Stomach smooth muscle (tissue), 2 donors: ENCODE data around the gene OFD1.

ENCODE experiments used
- H3K27ac ChIP-seq: one replicate; pipeline ENCODE4 v1.7.0; 2013; ENCODE audit warnings: mild to moderate bottlenecking, low read length, inconsistent platforms
- H3K27me3 ChIP-seq, 2 donors: one replicate each; pipeline ENCODE4 v1.7.0; 2013; ENCODE audit warnings: low read length in 2 of 2; ENCODE audit not compliant: insufficient read depth in 2 of 2, control insufficient read depth in 1 of 2
- H3K36me3 ChIP-seq, 2 donors: one replicate each; pipeline ENCODE4 v1.7.0; 2013; ENCODE audit warnings: low read length in 2 of 2; ENCODE audit not compliant: control insufficient read depth in 2 of 2, insufficient read depth in 2 of 2
- H3K4me1 ChIP-seq: one replicate; pipeline ENCODE4 v1.7.0; 2013; ENCODE audit warnings: low read length; ENCODE audit not compliant: control insufficient read depth, insufficient read depth
- H3K4me3 ChIP-seq, 2 donors: one replicate each; pipeline ENCODE4 v1.7.0; 2013; ENCODE audit warnings: low read length in 2 of 2
- H3K9ac ChIP-seq, 2 donors: one replicate each; pipeline ENCODE4 v1.7.0; 2013; ENCODE audit warnings: low read length in 2 of 2, mild to moderate bottlenecking in 1 of 2
- H3K9me3 ChIP-seq, 2 donors: one replicate each; pipeline ENCODE4 v1.7.0; 2013; ENCODE audit warnings: low read length in 2 of 2; ENCODE audit not compliant: control insufficient read depth in 2 of 2
- donor health status: healthy.
- donor health status: Pancreatic carcinoma.

OFD1 gene

DNA sequence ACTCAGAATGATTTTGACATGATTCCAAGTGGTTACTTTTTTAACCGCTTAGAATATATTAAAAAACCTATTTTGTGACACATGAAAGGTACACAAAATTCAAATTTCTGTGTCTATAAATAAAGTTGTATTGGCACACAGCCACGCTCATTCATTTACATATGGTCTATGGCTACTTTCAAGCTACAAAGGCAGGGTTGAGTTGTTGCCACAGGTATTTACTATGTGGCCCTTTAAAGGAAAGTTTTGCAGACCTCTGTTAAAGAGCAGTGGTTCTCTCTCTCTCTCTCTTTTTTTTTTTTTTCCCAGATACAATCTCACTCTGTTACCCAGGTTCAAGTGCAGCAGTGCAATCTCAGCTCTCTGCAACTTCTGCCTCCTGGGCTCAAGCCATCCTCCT lies 59.3 kb downstream of the OFD1 start:
- Histone ChIP-seq H3K9ac (no peak overlapping the region), H3K4me3 (no peak overlapping the region), H3K4me1 (no peaks in the 10 kb centered on the region), H3K36me3 (no peaks in the 10 kb centered on the region), H3K27ac (no peak overlapping the region), H3K9me3 (no peaks in the 10 kb centered on the region), H3K27me3 (peaks cover 0 to 12% of the 10 kb centered on the region in 2 donors)

DNA sequence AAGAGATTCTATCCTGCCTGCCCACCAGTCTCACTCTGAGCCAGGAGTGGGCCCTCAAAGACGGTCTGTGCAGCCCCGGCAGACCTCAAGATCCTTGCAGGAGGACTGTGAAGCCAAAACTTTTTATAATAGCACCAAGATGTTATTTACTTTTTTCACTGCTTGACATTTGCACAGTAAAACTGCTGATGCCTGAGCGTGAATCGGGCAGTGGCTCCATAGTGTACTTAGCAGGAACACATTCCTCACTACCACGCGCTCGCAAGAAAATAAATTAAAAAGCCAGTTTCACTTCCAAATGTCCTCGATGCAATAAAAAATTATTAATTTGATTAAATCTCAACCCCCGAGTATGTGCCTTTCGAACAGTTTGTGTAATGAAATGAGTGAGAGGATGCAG lies 59.9 kb downstream of the OFD1 start:
- Histone ChIP-seq H3K27ac (no peak overlapping the region), H3K9ac (no peak overlapping the region), H3K27me3 (peaks cover 0 to 13% of the 10 kb centered on the region in 2 donors), H3K4me1 (no peaks in the 10 kb centered on the region), H3K9me3 (no peaks in the 10 kb centered on the region), H3K4me3 (no peak overlapping the region), H3K36me3 (no peaks in the 10 kb centered on the region)

DNA sequence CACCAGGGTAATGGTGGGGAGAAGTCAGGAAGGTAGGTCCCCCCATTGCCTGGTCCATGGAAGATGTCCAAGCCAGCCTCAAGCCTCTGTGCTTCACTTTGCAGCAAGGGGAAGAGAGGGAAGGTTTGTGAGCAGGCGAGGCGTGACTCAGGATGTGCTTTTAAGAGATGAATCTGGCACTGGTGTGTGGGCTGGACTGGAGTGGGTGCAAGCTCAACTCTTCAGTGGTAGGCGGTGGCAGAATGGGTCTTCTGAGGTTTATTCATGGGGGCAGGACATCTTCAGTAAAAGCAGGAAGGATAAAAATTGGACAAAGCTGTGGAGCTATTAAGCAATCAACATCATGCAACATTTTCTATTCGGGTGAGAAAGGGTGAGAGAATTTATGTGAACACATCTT lies 63.0 kb downstream of the OFD1 start:
- Histone ChIP-seq H3K4me3 (no peak overlapping the region), H3K36me3 (no peaks in the 10 kb centered on the region), H3K27me3 (peaks cover 0 to 16% of the 10 kb centered on the region in 2 donors), H3K4me1 (no peaks in the 10 kb centered on the region), H3K9ac (no peak overlapping the region), H3K9me3 (peaks cover 0 to 8% of the 10 kb centered on the region in 2 donors), H3K27ac (no peak overlapping the region)

DNA sequence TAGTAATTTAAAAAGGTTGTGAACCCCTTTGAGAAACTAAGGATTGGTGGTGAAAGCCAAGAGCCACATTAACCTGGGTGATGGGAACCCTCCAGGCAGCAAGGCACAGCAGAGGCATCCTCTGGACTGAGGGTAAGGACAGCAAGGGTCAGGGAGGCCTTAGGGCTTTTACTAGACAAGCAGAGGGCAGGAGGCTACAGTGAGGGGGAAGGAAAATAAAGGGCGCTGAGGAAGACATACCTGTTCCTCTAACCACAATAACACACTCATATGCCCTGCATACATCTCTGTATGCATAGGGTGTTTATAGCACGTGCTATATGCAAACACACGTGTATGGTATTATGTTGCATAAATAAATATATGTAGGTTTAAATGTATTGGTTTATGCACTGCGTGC lies 63.6 kb downstream of the OFD1 start:
- H3K4me1 ChIP-seq = no peaks in the 10 kb centered on the region
- no peaks in the 10 kb centered on the region for H3K36me3 ChIP-seq
- H3K27me3 ChIP-seq = peaks cover 0 to 19% of the 10 kb centered on the region in 2 donors

DNA sequence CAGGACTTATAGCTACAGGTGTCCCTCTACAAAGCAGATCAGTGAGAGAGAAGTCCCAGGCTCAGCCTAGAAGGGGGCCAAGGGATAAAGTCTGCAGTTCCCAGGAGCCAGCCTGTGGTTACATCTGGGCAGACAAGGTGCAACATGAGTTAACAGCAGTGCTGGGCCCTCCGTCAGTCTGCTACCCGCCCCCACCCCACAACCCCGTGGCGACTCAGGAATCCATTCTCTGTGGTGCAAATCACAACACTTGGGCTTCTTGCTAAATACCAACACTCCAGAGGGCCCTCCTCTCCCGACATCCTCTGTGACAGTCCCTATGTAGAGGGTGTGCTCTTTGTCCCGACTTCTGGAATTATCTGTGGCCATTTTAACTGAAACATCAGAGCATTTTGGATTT lies 68.6 kb downstream of the OFD1 start:
- H3K9ac ChIP-seq = no peak overlapping the region
- H3K9me3 ChIP-seq = peaks cover 0 to 8% of the 10 kb centered on the region in 2 donors
- no peaks in the 10 kb centered on the region for H3K36me3 ChIP-seq
- no peaks in the 10 kb centered on the region for H3K4me1 ChIP-seq
- H3K27me3 ChIP-seq = peaks cover 0 to 9% of the 10 kb centered on the region in 2 donors
- no peak overlapping the region for H3K27ac ChIP-seq
- H3K4me3 ChIP-seq = no peak overlapping the region

More for the DNA sequence above, 63.6 kb downstream of the OFD1 start:
- Histone ChIP-seq H3K4me3 (no peak overlapping the region), H3K27ac (no peak overlapping the region), H3K9me3 (peaks cover 0 to 8% of the 10 kb centered on the region in 2 donors), H3K9ac (no peak overlapping the region)

DNA sequence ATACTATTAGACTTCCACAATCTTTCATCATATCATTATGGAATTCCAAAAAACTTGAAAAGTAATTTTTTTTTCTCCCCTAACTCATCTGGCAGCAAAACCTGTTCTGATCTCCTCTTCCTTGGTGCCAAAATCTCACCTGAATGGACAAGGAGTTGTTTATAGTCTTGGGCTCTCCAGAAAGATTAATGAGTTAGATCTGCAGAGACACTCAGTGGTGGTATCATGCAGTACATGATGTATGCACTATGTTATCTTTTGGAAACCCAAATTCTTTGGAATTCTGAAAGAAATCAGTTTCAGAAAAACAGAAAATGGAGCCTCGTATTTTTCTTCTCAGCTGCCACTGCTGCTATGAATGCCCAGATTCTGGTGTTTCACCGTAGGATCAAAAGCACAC lies 70.7 kb downstream of the OFD1 start:
- Histone ChIP-seq H3K27ac (no peak overlapping the region), H3K4me3 (no peak overlapping the region), H3K9me3 (peaks cover 0 to under 1% of the 10 kb centered on the region in 2 donors), H3K27me3 (peaks cover 0 to 6% of the 10 kb centered on the region in 2 donors), H3K36me3 (no peaks in the 10 kb centered on the region), H3K9ac (no peak overlapping the region), H3K4me1 (no peaks in the 10 kb centered on the region)

DNA sequence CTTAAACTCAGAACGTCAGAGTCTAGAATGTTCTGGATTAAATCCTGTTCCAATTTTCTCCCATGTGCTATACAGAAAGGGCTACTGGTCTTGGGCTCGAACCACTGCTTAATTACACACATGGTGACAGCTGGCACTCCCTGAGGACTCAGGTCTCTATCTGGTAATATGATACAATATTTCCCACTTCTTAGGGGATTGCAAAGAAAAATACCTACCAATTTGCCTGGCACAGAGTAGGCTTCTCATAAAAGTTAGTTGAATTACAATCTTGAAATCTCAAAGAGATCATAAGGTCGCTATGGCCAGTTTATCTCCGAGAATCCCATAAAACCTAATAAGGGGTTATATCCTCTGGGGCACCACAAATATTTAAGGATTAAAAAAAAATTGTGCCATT lies 73.7 kb downstream of the OFD1 start:
- no peaks in the 10 kb centered on the region for H3K4me1 ChIP-seq
- no peak overlapping the region for H3K27ac ChIP-seq
- no peak overlapping the region for H3K4me3 ChIP-seq
- peaks cover 0 to 2% of the 10 kb centered on the region in 2 donors for H3K27me3 ChIP-seq
- no peaks in the 10 kb centered on the region for H3K36me3 ChIP-seq
- no peak overlapping the region for H3K9ac ChIP-seq
- no peaks in the 10 kb centered on the region for H3K9me3 ChIP-seq

DNA sequence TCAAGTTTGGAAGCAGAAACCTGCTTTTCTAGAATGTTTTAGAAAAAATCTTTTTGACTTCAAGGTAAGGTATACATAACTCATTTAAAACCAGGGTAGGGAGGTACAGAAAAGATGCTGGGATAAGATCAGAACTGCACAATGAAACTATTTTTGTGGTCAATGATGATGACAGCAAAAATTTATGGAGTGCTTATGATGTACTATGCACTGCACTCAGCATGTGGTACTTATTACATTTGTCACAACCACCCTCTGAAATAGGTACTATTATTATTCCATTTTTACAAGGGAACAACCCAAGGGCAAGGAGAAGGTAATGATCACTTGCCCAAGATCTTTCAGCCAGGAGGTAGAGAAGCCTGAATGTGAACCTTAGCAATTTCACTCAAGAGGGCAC lies 74.3 kb downstream of the OFD1 start:
- Histone ChIP-seq H3K9me3 (no peaks in the 10 kb centered on the region), H3K36me3 (no peaks in the 10 kb centered on the region), H3K27ac (no peak overlapping the region), H3K9ac (no peak overlapping the region), H3K27me3 (peaks cover 0 to 2% of the 10 kb centered on the region in 2 donors), H3K4me3 (no peak overlapping the region), H3K4me1 (no peaks in the 10 kb centered on the region)

DNA sequence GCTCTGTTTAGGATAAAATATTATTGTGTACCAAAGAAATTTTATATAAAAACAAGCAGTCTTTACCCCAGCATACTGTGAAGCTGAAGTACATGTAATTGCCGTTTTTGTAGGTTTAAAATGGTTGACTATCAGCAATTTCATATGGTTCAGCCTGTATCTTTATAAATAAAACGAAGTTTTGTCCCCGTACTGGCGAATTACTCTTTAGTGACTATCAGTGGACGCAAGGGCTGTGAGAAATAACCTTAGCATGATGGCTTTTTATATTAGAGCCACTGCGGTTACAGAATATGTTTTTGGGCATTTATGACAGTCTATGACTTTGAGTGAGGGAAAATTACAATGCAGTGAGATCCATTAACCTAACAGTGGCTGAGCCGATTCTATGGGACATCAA lies 81.1 kb downstream of the OFD1 start:
- no peaks in the 10 kb centered on the region for H3K36me3 ChIP-seq
- peaks cover 0 to 8% of the 10 kb centered on the region in 2 donors for H3K27me3 ChIP-seq
- no peak overlapping the region for H3K4me3 ChIP-seq
- no peaks in the 10 kb centered on the region for H3K4me1 ChIP-seq
- H3K9ac ChIP-seq = no peak overlapping the region
- H3K9me3 ChIP-seq = no peaks in the 10 kb centered on the region
- no peak overlapping the region for H3K27ac ChIP-seq

DNA sequence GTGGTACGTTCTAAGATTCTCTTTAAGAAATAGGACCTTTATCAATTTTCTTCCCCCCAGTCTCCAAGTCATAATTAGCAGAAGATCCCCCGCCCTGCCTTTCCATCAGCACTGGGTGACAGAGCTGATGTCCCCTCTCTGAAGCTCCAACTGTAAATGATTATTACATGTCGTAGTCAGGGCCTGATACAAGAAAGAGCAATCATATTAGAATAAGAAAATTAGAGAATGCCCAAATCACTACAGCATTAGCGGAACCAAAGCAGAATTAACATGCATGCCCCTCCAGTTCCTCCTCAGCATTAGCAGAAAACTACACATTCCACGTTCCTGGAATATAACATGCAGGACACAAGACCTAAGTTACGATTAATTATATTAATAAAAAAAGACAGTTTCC lies 81.6 kb downstream of the OFD1 start:
- no peaks in the 10 kb centered on the region for H3K4me1 ChIP-seq
- H3K36me3 ChIP-seq = no peaks in the 10 kb centered on the region
- no peak overlapping the region for H3K4me3 ChIP-seq
- H3K27me3 ChIP-seq = peaks cover 0 to 8% of the 10 kb centered on the region in 2 donors
- no peak overlapping the region for H3K27ac ChIP-seq
- H3K9ac ChIP-seq = no peak overlapping the region
- no peaks in the 10 kb centered on the region for H3K9me3 ChIP-seq

DNA sequence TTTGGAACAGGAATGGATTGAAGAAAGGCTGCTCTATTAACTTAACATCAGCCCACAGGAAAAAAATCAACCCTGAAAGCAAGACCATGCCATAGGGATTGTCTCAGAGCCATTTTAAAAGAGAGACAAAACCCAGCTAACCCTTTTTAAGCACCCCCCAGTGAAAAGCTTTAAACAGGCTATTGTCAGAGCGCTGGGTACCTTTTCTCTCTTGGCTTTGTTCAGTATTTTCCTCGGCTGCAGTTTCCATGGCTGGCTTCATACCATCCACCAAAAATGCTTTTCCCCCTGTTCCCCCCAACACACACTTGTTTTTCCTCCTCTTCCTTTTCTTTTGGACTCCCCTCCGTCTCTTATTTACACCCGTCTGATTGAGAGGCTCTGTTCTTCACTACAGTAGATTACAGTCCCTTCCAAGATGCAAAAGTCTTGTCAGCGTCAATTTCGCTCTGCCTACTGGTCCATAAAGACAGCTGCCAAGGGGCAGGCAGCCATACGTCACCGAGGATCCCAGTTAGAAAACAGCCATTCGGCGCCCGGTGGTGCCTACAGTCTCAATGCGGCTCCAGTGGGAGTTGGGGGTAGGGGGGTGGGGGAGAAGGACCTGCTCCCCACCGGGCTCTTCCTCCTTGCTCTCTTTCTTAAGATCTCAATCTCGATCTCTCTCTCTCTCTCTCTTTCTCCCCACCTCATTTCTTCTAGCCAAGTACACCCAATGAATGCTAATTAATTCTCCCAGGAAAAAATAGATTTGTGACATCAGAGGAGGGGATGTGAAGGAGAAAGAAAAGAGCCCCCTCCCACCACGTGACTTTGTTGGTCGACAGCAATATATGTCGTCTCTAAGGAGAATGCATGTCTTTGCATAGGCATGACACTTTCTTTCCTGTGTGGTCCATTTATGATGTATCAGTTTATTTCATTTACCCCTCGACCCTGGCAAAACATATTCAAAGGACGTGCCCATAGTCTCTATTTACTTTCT lies 82.4 kb downstream of the OFD1 start, which contains the start of gene GPM6B:
GPM6B (minus strand) TSS at position 451 of the 985 bp plus-strand sequence; CDS start at position 262, 189 bp downstream.
- Histone ChIP-seq H3K4me3 (no peak within 1 kb of the TSS), H3K36me3 (no peaks in the 10 kb centered on the region), H3K9ac (no peak within 1 kb of the TSS), H3K27me3 (peaks cover 0 to 10% of the 10 kb centered on the region in 2 donors), H3K9me3 (no peaks in the 10 kb centered on the region), H3K4me1 (no peaks in the 10 kb centered on the region), H3K27ac (no peak within 1 kb of the TSS)
